Astrocyte (in vitro differentiated cells and primary cell): ENCODE measurements around the gene MS4A4E.

Experiments
- EZH2 ChIP-seq: IDR thresholded peaks from 2 replicates; pipeline ENCODE4 v1.6.1; 2012; ENCODE audit warnings: mild to moderate bottlenecking, low read length, inconsistent platforms; ENCODE audit not compliant: insufficient read depth
- TF ChIP-seq, protein P1 (sequence below): IDR thresholded peaks from 2 replicates; pipeline ENCODE4 v1.5.1; 2011; ENCODE audit warnings: low read depth, mild to moderate bottlenecking, inconsistent platforms, low read length, moderate library complexity; ENCODE audit not compliant: insufficient read depth

DNA sequence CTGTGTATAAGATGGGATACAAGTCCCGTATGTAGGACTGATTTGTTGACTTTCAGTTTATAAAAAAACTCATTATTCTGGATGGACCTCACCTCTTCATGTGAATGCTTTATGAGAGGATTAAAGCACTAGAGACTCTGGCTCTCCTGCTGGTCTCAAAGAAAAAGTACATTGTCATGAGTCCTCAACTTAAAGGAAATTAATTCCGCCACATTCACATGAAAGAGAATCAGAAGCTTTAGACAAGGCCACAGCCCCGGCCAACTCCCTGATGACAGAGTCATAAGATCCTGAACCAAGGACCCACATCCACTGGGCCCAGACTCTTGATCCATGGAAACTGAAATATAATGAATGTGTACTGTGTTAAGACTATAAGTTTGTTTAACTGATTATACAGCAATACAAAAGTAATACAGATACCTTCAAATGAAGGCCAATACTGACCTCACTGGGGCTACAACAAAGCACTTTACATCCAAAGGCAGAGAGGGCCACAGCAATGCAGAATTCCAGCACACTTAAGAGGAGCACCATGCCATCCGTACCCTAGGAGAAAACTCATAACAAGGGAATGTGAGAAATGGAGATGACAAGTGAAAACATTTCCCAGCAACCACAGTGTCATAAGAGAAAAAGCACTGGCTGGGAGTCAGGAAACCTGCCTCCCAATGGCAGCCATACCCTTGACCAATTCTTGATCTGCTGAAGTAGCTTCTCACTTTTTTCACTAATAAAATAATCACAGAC, 34.6 kb downstream of the MS4A4E start:
- TF ChIP-seq, protein P1, sequence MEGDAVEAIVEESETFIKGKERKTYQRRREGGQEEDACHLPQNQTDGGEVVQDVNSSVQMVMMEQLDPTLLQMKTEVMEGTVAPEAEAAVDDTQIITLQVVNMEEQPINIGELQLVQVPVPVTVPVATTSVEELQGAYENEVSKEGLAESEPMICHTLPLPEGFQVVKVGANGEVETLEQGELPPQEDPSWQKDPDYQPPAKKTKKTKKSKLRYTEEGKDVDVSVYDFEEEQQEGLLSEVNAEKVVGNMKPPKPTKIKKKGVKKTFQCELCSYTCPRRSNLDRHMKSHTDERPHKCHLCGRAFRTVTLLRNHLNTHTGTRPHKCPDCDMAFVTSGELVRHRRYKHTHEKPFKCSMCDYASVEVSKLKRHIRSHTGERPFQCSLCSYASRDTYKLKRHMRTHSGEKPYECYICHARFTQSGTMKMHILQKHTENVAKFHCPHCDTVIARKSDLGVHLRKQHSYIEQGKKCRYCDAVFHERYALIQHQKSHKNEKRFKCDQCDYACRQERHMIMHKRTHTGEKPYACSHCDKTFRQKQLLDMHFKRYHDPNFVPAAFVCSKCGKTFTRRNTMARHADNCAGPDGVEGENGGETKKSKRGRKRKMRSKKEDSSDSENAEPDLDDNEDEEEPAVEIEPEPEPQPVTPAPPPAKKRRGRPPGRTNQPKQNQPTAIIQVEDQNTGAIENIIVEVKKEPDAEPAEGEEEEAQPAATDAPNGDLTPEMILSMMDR = no peak
- TF ChIP-seq EZH2 = no peak
